NCI-H1436 treated with DMSO at 0.1 percent for 48 hours (cell line): Measurements from ENCODE around the gene INPP5B.
"Not testable (repeated sequence)": the region's sequence is repeated elsewhere in the genome, so short reads cannot be mapped to it uniquely, and the experiment has no call there.

ENCODE experiments used
- DNase-seq: peaks from one replicate; lab custom pipeline; 2025; lab: John Stamatoyannopoulos, UW

Gene INPP5B

DNA sequence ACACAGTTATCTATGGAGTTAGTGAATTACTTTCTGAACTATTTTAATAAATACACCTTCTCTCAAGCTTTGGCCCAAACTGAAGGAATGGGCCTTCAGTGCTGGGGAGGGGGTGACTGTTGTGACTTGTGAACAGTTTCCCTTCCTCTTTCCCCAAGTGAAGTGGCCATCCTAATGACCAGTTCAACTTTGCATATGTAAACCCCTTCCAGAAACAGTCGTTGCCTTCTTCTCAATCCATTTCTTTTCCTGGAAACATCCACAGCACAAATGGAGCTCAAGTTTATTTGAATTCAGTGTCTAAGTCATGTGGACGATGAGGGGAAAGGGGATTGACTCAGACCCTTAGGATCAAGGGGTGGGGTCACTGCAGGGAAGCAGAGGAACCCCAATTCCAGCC lies 1.3 kb upstream of the INPP5B start:
- DNase-seq, result no peak

GRCh38 chr1:37947364-37947763 lies 511 bp upstream of the INPP5B start:
- no peak for DNase-seq

GRCh38 chr1:37945743-37946702 lies 830 bp downstream of the INPP5B start:
- no peak for DNase-seq

GRCh38 chr1:37945251-37945650 lies 1.6 kb downstream of the INPP5B start:
- no peak for DNase-seq

DNA sequence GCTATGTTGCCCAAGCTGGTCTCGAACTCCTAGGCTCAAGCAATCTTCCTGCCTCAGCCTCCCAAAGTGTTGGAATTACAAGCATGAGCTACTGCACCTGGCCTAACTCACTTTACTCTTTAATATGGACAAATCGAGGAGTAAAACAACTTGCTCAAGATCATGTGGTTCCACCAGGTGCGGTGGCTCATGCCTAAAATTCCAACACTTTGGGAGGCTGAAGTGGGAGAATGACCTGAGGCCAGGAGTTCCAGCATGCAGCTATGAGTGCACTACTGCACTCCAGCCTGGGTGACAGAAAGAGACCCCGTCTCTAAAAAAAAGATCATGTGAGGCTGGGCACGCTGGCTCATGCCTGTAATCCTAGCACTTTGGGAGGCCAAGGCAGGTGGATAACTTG lies 2.0 kb downstream of the INPP5B start:
- no peak for DNase-seq

DNA sequence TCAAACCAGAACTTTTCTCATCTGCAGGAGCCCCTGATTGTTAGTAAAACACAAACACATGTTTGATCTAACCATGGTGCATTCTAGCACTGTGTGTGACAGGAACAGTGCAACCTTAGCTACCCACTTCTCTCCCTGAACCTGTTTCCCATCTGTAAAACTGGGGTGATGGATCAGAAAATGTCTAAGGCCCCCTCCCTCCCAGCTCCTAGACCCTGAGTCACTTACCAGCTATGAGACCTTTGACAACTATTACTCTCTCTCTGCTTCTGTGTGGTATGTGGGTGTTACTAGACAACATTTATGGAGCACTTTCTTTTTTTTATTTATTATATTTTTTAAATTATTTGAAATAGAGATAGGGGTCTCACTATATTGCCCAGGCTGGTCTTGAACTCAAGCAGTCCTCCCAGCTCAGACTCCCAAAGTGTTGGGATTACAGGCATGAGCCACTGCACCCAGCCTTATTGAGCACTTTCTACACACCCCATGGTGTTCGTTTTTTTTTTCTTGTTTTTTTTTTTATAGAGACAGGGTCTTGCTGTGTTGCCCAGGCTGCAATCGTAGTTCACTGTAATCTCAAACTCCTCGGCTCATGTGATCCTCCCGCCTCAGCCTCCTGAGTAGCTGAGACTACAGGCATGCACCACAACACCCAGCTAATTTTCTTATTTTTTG lies 2.6 kb downstream of the INPP5B start:
- no peak for DNase-seq

- no peak for DNase-seq
Measured at GRCh38 chr1:37940299-37940947, 6.4 kb downstream of the INPP5B start.

GRCh38 chr1:37936760-37937159 lies 10.1 kb downstream of the INPP5B start:
- DNase-seq, result not testable (repeated sequence)

GRCh38 chr1:37932759-37933158 lies 14.1 kb downstream of the INPP5B start:
- DNase-seq, result no peak

- DNase-seq, result peak; percentile 72
Measured at GRCh38 chr1:37931361-37932158, 15.3 kb downstream of the INPP5B start.

DNA sequence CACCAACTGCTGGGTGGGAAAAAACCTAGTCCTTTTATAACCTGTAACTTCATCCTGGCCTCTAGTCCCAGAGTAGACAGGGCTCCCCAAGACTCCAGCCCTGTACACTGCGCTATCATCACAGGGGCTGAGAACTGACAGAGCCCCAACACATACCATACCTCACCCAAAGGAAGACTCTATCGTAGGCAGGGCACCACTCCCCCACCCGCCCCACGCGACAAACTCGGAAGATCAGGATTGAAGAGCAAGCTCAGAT lies 15.8 kb downstream of the INPP5B start:
- DNase-seq, result no peak

DNA sequence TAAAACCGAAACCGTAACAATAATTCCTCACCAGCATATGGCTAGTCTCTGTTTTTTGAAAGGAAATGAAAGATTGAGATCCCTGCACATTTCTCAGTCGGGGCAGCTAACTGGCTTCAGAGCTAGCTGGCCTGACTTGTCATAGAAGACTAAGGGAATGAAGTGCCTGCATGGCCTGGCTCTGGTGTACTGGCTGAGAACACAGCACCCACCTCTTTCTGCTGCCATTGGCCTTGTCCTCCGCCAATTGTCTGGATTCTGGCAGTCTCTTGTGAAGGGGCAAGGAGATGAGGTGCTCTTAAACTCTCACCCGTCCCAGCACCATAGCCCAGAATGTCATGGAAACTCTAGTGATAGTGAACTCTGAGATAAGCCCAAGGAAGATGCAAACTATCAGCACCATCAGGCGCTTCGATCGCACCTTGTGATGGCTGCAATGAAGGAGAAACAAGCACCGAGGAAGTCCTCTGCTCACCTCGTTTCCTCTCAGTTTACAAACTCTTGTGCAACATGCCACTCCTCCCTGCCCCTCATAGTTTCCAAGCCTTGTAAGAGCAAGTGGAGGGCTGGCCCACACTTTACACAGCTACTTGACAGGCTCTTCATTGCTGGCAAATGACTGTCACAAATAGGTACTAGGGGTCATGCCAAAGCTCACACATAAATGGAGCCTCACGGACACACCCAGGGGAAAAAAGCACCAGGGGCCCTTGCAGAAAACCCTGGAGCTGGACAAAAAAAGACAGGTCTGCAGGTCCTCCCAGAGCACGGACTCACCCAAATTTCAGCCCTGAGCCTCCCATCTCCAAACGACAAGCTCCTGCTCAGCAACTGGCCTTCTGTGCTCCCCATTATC lies 16.4 kb downstream of the INPP5B start:
- DNase-seq, result no peak

- no peak for DNase-seq
Measured at GRCh38 chr1:37926038-37926924, 20.6 kb downstream of the INPP5B start.

DNA sequence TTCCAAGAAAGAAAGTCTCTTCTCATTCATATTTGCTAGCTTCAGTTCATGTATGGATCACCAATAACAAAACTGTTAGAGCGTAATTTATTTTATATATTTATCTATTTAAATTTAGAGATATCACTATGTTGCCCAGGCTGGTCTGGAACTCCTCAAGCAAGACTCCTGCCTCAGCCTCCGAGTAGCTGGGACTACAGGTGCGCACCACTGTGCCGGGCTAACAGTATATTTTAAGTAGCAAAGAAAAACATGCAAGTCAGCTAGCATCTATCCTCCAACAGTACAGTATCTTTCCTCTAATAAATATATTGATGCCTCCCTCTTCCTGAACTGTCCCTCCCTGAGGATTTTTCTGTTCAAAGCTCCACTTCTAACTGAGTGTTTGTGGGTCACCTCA lies 21.5 kb downstream of the INPP5B start:
- DNase-seq, result no peak

DNA sequence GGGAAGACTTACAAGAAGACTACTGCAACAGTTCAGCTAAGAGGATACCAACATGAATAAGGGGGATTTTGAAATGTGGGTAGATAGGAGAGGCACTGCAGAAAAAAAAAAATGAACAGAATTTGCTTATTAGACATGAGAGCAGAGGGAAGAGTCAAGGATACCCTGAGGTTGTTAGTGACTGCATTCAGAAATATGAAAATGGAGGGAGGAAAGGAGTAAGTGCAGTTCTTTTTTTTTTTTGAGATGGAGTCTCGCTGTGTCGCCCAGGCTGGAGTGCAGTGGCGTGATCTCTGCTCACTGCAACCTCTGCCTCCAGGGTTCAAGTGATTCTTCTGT lies 23.3 kb downstream of the INPP5B start:
- no peak for DNase-seq

- DNase-seq, result no peak
Measured at GRCh38 chr1:37922767-37923550, 23.9 kb downstream of the INPP5B start.

DNA sequence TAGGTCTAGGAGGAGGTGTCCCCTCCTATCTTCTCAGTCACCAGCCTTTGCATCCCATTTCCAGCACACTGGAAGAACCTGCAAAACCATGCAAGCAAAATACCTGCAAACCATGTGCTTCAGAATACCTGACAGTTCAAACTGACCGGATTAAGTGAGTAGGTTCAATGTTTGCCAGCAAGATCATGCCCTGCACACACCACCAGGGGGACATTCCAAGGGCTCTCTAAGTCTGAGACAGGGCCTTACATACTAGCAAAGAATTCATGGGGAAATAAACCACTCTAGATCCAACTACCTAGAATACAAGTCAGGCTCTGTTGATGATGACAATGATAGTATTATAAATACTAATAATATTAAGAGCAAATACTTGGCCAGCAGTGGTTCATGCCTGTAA lies 27.6 kb downstream of the INPP5B start:
- no peak for DNase-seq

DNA sequence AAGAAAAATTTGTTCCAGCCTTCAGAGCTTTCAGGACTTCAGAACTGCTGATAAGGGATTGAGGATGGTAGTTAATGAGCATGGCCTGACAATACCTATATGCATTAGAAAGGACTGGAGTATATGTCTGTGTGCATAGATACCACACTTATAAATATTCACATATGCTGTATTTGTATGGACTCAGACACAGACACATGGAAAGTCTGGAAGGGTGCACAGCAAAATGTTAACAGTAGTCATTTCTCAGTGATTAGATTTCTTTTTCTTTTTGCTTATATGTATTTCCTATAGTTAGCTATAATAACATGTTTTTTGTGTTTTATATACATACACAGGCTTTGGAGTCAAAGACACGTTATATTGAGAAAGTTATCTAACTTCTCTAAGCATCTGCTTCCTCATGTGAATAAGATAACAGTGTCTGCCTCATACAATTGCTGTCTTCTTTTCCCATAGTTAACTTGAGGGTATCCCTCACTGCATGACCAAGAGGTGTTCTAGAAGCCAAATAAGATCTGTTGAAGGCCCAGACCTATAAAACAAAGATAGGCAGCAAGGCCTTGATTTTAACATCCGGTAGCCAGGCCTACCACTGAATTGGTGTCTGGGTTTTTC lies 31.3 kb downstream of the INPP5B start:
- no peak for DNase-seq
